ENCODE data around the gene SLC34A1. TPM values are rescaled to one million over a fixed set of nuclear protein-coding genes. Genes with fewer than 3 reads are reported as not detected.

Gene SLC34A1
- total RNA-seq, 1 experiment from 2014 or later = not detected

DNA sequence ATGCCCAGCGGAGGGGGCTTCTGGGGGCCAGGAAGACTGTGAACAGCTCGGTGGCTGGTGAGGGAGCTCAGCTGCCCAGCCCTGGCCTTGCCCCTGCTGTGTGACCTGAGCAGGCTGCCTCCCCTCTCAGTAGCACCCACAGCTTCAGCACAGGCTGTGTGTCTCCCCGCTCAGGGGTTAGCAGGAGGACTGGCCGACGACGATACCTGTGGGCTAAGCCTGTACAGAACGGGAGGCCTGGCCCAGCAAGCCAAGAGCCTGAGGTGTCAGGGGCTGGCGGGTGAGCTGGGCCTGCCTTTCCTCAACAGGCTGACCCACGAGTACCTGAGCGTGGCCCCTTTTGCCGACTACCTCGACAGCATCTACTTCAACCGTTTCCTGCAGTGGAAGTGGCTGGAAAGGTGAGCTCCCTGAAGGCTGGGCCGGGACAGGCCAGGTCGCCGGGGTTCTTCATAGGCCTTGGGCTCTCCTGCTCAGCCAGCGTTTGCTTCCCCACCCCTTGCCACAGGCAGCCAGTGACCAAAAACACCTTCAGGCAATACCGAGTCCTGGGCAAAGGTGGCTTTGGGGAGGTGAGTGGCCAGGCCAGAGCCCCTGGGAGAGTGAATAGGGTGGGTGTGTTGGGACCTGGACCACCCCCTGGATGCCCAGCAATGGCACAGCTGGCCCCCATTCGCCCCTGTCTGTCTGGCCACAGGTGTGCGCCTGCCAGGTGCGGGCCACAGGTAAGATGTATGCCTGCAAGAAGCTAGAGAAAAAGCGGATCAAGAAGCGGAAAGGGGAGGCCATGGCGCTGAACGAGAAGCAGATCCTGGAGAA, 48.8 kb downstream of the SLC34A1 start:
- H3K4me1 ChIP-seq = peaks cover 7% of the 10 kb centered on the region
- H3K9me3 ChIP-seq = no peaks in the 10 kb centered on the region
- TF ChIP-seq, protein P1, sequence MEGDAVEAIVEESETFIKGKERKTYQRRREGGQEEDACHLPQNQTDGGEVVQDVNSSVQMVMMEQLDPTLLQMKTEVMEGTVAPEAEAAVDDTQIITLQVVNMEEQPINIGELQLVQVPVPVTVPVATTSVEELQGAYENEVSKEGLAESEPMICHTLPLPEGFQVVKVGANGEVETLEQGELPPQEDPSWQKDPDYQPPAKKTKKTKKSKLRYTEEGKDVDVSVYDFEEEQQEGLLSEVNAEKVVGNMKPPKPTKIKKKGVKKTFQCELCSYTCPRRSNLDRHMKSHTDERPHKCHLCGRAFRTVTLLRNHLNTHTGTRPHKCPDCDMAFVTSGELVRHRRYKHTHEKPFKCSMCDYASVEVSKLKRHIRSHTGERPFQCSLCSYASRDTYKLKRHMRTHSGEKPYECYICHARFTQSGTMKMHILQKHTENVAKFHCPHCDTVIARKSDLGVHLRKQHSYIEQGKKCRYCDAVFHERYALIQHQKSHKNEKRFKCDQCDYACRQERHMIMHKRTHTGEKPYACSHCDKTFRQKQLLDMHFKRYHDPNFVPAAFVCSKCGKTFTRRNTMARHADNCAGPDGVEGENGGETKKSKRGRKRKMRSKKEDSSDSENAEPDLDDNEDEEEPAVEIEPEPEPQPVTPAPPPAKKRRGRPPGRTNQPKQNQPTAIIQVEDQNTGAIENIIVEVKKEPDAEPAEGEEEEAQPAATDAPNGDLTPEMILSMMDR (IDR thresholded peaks at IDR 0.05; ENCODE audit: insufficient read depth in 1 of 2, low read depth in 1 of 2, low read length in 1 of 2, severe bottlenecking in 1 of 2, unreplicated experiment in 1 of 2) = no peak
- Mint-ChIP-seq H3K4me3 (ENCODE audit: unreplicated experiment) (no peak overlapping the region), H3K36me3 (ENCODE audit: insufficient read depth, unreplicated experiment) (peaks cover 30% of the 10 kb centered on the region), H3K9me3 (ENCODE audit: unreplicated experiment) (no peaks in the 10 kb centered on the region), H3K27me3 (ENCODE audit: insufficient read depth, unreplicated experiment) (no peaks in the 10 kb centered on the region), H3K27ac (ENCODE audit: unreplicated experiment) (no peak overlapping the region), H3K4me1 (ENCODE audit: low read depth, unreplicated experiment) (no peaks in the 10 kb centered on the region)
- H3K36me3 ChIP-seq (ENCODE audit: control insufficient read depth, insufficient read depth, low read length) = peaks cover 5% of the 10 kb centered on the region
- DNase-seq = no peak
- no peak overlapping the region for H3K4me3 ChIP-seq (ENCODE audit: low read depth, low read length)
- no TSS peak for BruUV-seq (replicated peaks)
- ChIA-PET CTCF (no interaction called here), POLR2A (no interaction called here)
- no peaks in the 10 kb centered on the region for H3K27me3 ChIP-seq (replicated peaks; ENCODE audit: control insufficient read depth, insufficient read depth, low read length)
- intact Hi-C loops (cut with micrococcal nuclease; ENCODE audit: unreplicated experiment) = no loop called here

DNA sequence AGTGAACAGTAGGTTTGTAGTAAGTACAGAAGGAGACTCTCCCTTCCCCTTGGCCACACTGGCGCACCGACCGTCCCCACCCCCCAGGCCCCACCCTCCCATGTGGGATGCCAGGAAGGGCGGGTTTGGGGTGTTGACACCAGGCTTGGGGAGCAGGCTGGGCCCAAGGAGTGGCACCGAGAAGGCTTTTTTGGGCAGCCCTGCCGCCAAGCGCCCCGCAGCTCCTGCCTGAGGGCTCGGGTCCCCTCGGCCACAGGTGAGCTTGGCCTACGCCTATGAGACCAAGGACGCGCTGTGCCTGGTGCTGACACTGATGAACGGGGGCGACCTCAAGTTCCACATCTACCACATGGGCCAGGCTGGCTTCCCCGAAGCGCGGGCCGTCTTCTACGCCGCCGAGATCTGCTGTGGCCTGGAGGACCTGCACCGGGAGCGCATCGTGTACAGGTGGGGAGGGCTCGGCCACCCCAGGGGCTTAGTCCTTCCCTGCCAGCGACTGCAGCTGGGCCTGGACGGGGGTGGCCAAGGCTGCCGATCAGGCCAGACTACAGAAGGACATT, 49.5 kb downstream of the SLC34A1 start:
- no peaks in the 10 kb centered on the region for H3K4me1 Mint-ChIP-seq (ENCODE audit: low read depth, unreplicated experiment)
- CTCF ChIA-PET = no interaction called here
- POLR2A ChIA-PET = interaction anchor here (0.6 kb wide), 1 partner anchor 30 kb away, joined by 3 read pairs; no protein-coding TSS in a partner anchor
- TF ChIP-seq, protein P1 (IDR thresholded peaks at IDR 0.05; ENCODE audit: insufficient read depth in 1 of 2, low read depth in 1 of 2, low read length in 1 of 2, severe bottlenecking in 1 of 2, unreplicated experiment in 1 of 2) = no peak
- H3K27ac Mint-ChIP-seq (ENCODE audit: unreplicated experiment) = no peak overlapping the region
- Histone ChIP-seq H3K36me3 (ENCODE audit: control insufficient read depth, insufficient read depth, low read length) (peaks cover 5% of the 10 kb centered on the region), H3K4me3 (ENCODE audit: low read depth, low read length) (no peak overlapping the region), H3K9me3 (no peaks in the 10 kb centered on the region), H3K27me3 (replicated peaks; ENCODE audit: control insufficient read depth, insufficient read depth, low read length) (no peaks in the 10 kb centered on the region), H3K4me1 (0 out of 2 replicates have a peak, but pooled peaks cover 3% of the 10 kb centered on the region)
- no peaks in the 10 kb centered on the region for H3K9me3 Mint-ChIP-seq (ENCODE audit: unreplicated experiment)
- H3K36me3 Mint-ChIP-seq (ENCODE audit: insufficient read depth, unreplicated experiment) = peaks cover 34% of the 10 kb centered on the region
- no peaks in the 10 kb centered on the region for H3K27me3 Mint-ChIP-seq (ENCODE audit: insufficient read depth, unreplicated experiment)
- no peak for DNase-seq
- intact Hi-C loops (cut with micrococcal nuclease; ENCODE audit: unreplicated experiment) = no loop called here
- no peak overlapping the region for H3K4me3 Mint-ChIP-seq (ENCODE audit: unreplicated experiment)
- no TSS peak for BruUV-seq (replicated peaks)

DNA sequence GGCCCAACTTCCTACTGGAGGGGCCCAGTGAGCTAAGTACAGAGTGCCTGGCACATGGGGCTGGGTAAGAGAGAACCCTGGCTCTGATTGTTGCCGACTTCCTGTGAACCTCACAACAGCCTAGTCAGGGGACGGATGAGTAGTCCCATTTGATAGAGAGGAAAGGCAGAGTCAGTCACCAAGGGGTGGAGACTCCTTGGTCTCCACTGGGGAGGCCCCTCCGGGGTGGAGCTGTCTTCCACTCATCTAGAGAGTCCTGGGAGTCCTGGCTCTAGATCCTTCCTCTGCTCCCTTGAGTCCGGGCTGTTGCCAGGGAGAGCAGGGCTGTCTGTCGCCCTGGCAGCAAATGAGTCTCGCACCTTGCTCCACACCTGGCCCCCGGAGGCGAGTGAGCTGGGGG, 50.2 kb downstream of the SLC34A1 start:
- BruUV-seq (replicated peaks) = no TSS peak
- CTCF ChIA-PET = no interaction called here
- Histone ChIP-seq H3K4me3 (ENCODE audit: low read depth, low read length) (no peak overlapping the region), H3K9me3 (no peaks in the 10 kb centered on the region), H3K36me3 (ENCODE audit: control insufficient read depth, insufficient read depth, low read length) (peaks cover 5% of the 10 kb centered on the region), H3K4me1 (0 out of 2 replicates have a peak, but pooled peaks cover 3% of the 10 kb centered on the region), H3K27me3 (replicated peaks; ENCODE audit: control insufficient read depth, insufficient read depth, low read length) (no peaks in the 10 kb centered on the region)
- Mint-ChIP-seq H3K27ac (ENCODE audit: unreplicated experiment) (no peak overlapping the region), H3K4me3 (ENCODE audit: unreplicated experiment) (no peak overlapping the region), H3K27me3 (ENCODE audit: insufficient read depth, unreplicated experiment) (no peaks in the 10 kb centered on the region), H3K9me3 (ENCODE audit: unreplicated experiment) (no peaks in the 10 kb centered on the region), H3K36me3 (ENCODE audit: insufficient read depth, unreplicated experiment) (peaks cover 34% of the 10 kb centered on the region), H3K4me1 (ENCODE audit: low read depth, unreplicated experiment) (no peaks in the 10 kb centered on the region)
- DNase-seq = no peak
- POLR2A ChIA-PET = interaction anchor here (0.5 to 0.6 kb wide), 2 partner anchors 8 to 31 kb away, joined by 3 to 6 read pairs; partner anchors contain the start of gene GRK6
- intact Hi-C loops (cut with micrococcal nuclease; ENCODE audit: unreplicated experiment) = no loop called here
- TF ChIP-seq, protein P1 (IDR thresholded peaks at IDR 0.05; ENCODE audit: insufficient read depth in 1 of 2, low read depth in 1 of 2, low read length in 1 of 2, severe bottlenecking in 1 of 2, unreplicated experiment in 1 of 2) = no peak
